ENCODE measurements around the gene IGFBP3. TPM values are rescaled to one million over a fixed set of nuclear protein-coding genes. Genes with fewer than 3 reads are reported as not detected.

Gene IGFBP3
- total RNA-seq, 1 donor from 2014 or later = 12.1 TPM

DNA sequence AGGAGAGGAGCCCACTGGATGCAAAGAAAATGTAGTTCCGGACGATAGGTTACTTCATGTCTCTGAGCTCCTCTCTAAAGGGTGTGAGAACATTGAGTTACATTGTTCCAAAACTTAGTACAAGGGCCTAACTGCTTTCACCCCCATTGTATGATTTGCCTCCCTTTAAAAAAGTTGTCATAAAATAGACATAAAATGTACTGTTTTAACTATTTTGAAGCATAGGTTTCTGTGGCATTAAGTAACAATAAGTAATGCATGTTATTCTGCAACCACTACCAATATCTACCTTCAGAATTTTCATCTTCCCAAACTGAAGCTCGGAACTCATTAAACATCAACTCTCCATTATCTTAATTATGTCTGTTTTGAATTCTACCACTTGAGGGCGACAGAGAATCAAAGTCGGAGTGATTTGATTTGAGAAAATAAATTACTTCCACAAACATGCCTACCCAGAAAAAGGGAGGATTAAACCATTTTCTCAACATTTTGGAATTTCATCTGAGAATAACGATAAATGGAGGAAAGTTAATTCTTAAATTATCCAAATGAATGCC is 30.1 kb downstream of the IGFBP3 start:
- no peak for FAIRE-seq
- peaks cover 20% of the 10 kb centered on the region for H3K27me3 ChIP-seq (ENCODE audit: control insufficient read depth, insufficient read depth, low read length)

GRCh38 chr7:45890125-45890901 is 30.8 kb downstream of the IGFBP3 start:
- DNase-seq (ENCODE audit: low read depth) (no peak), FAIRE-seq (no peak)
- Histone ChIP-seq H3K4me3 (ENCODE audit: low read depth, low read length) (no peak overlapping the region), H3K36me3 (ENCODE audit: control insufficient read depth, insufficient read depth, low read length) (no peaks in the 10 kb centered on the region), H3K27me3 (ENCODE audit: control insufficient read depth, insufficient read depth, low read length) (peaks cover 19% of the 10 kb centered on the region)
- no peak for TF ChIP-seq CTCF (IDR thresholded peaks at IDR 0.05; ENCODE audit: insufficient read depth, low read length, severe bottlenecking)

More for the DNA sequence above, 30.1 kb downstream of the IGFBP3 start:
- Histone ChIP-seq H3K4me3 (ENCODE audit: low read depth, low read length) (no peak overlapping the region), H3K36me3 (ENCODE audit: control insufficient read depth, insufficient read depth, low read length) (no peaks in the 10 kb centered on the region)
- peak; percentile 39 for DNase-seq (ENCODE audit: low read depth)
- peak; percentile 32 for TF ChIP-seq CTCF (IDR thresholded peaks at IDR 0.05; ENCODE audit: insufficient read depth, low read length, severe bottlenecking)

- peaks cover 16% of the 10 kb centered on the region for H3K27me3 ChIP-seq (ENCODE audit: control insufficient read depth, insufficient read depth, low read length)
Measured at GRCh38 chr7:45889367-45890067, 31.6 kb downstream of the IGFBP3 start.

DNA sequence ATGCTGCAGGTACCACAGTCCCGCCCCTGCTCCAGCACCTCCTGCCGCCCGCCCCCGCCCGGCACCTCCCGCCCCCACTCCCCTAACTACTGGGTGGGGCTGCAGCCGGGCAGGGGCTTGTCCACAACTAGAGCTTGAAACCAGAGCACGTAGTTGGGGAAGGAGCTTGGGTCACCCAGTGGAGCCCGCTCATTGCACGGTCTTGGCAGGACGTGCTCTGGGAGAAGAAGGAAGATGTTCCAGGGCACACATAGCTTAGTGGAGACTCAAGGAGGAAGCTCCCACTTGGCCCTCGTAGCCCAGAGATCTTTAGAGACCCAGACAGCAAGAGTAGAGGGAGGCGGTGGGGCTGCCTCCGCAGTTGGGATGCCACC is 32.1 kb downstream of the IGFBP3 start:
- Histone ChIP-seq H3K4me3 (ENCODE audit: low read depth, low read length) (peak overlapping the region; percentile 33), H3K36me3 (ENCODE audit: control insufficient read depth, insufficient read depth, low read length) (no peaks in the 10 kb centered on the region), H3K27me3 (ENCODE audit: control insufficient read depth, insufficient read depth, low read length) (peaks cover 15% of the 10 kb centered on the region)
- FAIRE-seq (no peak), DNase-seq (ENCODE audit: low read depth) (no peak)
- no peak for TF ChIP-seq CTCF (IDR thresholded peaks at IDR 0.05; ENCODE audit: insufficient read depth, low read length, severe bottlenecking)

More at GRCh38 chr7:45889367-45890067, 31.6 kb downstream of the IGFBP3 start:
- no peak overlapping the region for H3K4me3 ChIP-seq (ENCODE audit: low read depth, low read length)
- no peak for TF ChIP-seq CTCF (IDR thresholded peaks at IDR 0.05; ENCODE audit: insufficient read depth, low read length, severe bottlenecking)
- DNase-seq (ENCODE audit: low read depth) (no peak), FAIRE-seq (no peak)
- H3K36me3 ChIP-seq (ENCODE audit: control insufficient read depth, insufficient read depth, low read length) = no peaks in the 10 kb centered on the region

DNA sequence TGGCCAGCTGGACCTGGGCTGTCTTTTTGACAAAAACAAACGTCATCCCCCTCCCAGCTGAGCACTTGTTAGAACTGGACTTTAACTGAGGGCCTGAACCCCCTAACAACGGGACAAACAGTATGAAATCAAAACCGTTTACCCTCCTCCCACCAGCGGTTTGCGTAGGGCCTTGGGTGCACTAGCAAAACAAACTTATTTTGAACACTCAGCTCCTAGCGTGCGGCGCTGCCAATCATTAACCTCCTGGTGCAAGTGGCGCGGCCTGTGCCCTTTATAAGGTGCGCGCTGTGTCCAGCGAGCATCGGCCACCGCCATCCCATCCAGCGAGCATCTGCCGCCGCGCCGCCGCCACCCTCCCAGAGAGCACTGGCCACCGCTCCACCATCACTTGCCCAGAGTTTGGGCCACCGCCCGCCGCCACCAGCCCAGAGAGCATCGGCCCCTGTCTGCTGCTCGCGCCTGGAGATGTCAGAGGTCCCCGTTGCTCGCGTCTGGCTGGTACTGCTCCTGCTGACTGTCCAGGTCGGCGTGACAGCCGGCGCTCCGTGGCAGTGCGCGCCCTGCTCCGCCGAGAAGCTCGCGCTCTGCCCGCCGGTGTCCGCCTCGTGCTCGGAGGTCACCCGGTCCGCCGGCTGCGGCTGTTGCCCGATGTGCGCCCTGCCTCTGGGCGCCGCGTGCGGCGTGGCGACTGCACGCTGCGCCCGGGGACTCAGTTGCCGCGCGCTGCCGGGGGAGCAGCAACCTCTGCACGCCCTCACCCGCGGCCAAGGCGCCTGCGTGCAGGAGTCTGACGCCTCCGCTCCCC is 32.7 kb downstream of the IGFBP3 start, which contains the start of gene IGFBP1:
TSS of gene IGFBP1 (plus strand) at position 304 of the 808 bp plus-strand sequence. CDS start at position 469, 165 bp downstream.
- FAIRE-seq (no peak), DNase-seq (ENCODE audit: low read depth) (peak; percentile 7)
- Histone ChIP-seq H3K27me3 (ENCODE audit: control insufficient read depth, insufficient read depth, low read length) (peaks cover 15% of the 10 kb centered on the region), H3K4me3 (ENCODE audit: low read depth, low read length) (peak within 1 kb of the TSS; percentile 33), H3K36me3 (ENCODE audit: control insufficient read depth, insufficient read depth, low read length) (no peaks in the 10 kb centered on the region)
- TF ChIP-seq CTCF (IDR thresholded peaks at IDR 0.05; ENCODE audit: insufficient read depth, low read length, severe bottlenecking) = no peak
